GM21367 (cell line): ENCODE data around the gene MICAL3.
"Not testable (repeated sequence)": the region's sequence is repeated elsewhere in the genome, so short reads cannot be mapped to it uniquely, and the experiment has no call there.

Experiments used
- ATAC-seq: cut with Tn5 transposase; IDR thresholded peaks from one replicate; pipeline ENCODE4 v1.9.1; 2021; ENCODE audit not compliant: unreplicated experiment

Gene MICAL3

GRCh38 chr22:18060646-18061620 lies 36.6 kb upstream of the MICAL3 start:
- ATAC-seq: no peak

GRCh38 chr22:18059991-18060390 lies 35.6 kb upstream of the MICAL3 start:
- ATAC-seq: no peak

- no peak for ATAC-seq
Observed at GRCh38 chr22:18059473-18059872, 35.1 kb upstream of the MICAL3 start.

- ATAC-seq: no peak
Observed at GRCh38 chr22:18059094-18059417, 34.7 kb upstream of the MICAL3 start.

DNA sequence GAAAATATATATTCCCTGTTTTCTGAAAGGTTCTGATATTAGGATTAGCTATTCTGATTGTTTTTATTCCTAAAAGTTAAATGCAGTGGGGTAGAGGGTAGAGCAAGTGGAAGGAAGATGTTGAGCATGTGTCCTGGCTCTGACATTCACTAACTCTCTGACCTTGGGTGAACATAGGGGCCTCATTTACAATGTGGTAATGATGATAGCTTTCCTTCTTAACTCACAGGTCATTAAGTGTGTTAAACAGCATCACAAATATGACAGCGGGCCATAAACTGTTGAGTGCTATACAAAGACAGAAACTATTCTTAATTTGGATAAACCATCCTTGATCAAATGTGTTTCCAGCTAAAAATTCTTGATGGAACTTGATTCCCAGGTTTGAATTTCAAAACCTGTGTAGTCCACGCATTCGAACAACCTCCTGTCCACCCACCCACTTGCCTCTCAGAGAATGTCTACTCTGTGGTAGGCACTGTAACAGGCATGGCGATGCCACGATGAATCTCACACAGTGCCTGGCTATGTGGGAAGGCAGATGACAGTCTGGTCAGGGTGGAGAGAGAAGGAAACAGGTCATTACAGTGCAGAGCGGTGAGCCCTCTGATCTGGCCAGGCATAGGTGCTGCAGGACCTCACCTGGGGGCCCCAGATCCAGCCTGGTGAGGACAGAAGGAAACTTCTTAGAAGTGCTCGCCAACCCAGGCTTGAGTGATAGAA lies 34.2 kb upstream of the MICAL3 start:
- ATAC-seq: no peak

GRCh38 chr22:18057568-18058209 lies 33.3 kb upstream of the MICAL3 start:
- ATAC-seq: peak; percentile 51

GRCh38 chr22:18056807-18057474 lies 32.6 kb upstream of the MICAL3 start:
- ATAC-seq: peak; percentile 48

GRCh38 chr22:18056161-18056666 lies 31.9 kb upstream of the MICAL3 start:
- ATAC-seq: no peak

- ATAC-seq: no peak
Observed at GRCh38 chr22:18055619-18056160, 31.3 kb upstream of the MICAL3 start.

DNA sequence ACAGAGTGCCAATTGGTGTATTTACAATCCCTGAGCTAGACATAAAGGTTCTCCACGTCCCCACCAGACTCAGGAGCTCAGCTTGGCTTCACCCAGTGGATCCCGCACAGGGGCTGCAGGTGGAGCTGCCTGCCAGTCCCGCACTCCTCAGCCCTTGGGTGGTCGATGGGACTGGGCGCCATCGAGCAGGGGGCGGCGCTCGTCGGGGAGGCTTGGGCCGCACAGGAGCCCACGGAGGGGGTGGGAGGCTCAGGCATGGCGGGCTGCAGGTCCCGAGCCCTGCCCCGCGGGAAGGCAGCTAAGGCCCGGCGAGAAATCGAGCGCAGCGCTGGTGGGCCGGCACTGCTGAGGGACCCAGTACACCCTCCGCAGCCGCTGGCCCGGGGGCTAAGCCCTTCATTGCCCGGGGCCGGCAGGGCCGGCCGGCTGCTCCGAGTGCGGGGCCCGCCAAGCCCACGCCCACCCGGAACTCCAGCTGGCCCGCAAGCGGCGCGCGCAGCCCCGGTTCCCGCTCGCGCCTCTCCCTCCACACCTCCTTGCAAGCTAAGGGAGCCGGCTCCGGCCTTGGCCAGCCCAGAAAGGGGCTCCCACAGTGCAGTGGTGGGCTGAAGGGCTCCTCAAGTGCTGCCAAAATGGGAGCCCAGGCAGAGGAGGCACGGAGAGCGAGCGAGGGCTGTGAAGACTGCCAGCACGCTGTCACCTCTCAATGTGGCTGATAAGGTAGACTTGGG lies 29.0 kb upstream of the MICAL3 start:
- not testable (repeated sequence) for ATAC-seq

DNA sequence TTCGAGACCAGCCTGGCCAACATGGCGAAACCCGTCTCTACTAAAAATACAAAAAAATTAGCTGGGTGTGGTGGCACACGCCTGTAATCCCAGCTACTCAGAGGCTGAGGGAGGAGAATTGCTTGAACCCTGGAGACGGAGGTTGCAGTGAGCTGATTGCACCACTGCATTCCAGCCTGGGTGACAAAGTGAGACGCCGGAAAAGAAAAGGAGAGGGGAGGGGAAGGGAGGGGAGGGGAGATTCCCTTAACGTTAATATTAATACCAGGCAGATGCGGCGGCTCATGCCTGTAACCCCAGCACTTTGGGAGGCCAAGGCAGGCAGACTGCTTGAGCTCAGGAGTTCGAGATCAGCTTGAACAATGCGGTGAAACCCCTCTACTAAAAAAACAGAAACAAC lies 26.8 kb upstream of the MICAL3 start:
- not testable (repeated sequence) for ATAC-seq

GRCh38 chr22:18050065-18050464 lies 25.7 kb upstream of the MICAL3 start:
- no peak for ATAC-seq

- ATAC-seq: no peak
Observed at GRCh38 chr22:18048441-18048898, 24.1 kb upstream of the MICAL3 start.

DNA sequence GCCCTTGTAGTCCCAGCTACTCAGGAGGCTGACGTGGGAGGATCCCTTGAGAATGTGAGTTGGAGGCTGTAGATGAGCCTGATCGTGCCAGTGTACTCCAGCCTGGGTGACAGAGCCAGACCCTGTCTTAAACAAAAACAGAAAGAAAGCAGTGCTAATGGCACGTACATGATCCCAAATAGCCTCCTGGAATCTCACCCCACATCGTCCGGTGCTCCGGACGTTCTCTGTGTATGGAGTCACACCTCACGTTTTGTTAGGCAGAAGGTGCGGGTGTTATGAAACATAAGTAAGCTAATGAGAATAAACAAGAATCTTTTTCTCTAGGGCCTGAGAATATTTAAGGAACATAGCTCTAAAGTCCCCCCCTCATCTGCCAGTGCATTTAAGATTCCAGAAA lies 23.7 kb upstream of the MICAL3 start:
- ATAC-seq: no peak

DNA sequence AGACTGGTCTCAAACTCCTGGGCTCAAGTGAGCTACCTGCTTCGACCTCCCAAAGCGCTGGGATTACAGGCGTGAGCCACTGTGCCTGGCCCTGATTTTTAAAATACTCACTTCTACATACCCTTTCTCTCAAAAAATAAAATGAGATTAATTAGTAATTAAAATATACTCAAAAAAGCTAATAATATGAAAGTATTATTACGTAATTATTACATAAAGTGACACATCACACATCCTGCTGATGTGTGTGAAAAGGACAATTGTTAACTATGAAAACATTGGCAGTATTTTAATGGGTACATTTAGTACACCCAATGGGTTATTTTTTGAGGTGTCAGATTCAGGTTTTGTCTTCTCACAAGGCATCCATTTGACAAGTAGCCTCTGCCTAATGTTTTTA lies 21.4 kb upstream of the MICAL3 start:
- no peak for ATAC-seq

- no peak for ATAC-seq
Observed at GRCh38 chr22:18044548-18045271, 20.3 kb upstream of the MICAL3 start.

- no peak for ATAC-seq
Observed at GRCh38 chr22:18042685-18043084, 18.3 kb upstream of the MICAL3 start.

GRCh38 chr22:18040898-18041297 lies 16.5 kb upstream of the MICAL3 start:
- not testable (repeated sequence) for ATAC-seq

DNA sequence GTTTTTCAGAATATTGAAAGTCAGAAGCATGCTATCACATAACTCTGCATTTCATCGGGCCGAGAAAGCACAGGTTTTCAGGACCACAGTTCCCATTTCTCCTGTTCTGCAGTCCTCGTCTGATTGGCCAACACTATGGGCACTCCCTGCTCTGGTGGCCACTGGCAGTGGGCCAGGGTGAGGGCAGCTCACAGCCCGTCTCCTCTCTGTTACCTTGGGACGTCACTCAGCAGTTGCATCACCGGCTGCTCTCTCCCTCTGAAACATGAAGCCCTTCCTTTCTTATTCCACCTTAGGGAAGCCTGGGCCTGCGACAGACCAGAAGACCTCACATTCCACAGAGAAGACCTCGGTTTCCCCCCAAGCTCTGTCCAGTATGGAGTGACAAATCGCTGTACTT lies 11.4 kb upstream of the MICAL3 start:
- no peak for ATAC-seq
